Regular cardiac myocyte (primary cell): ENCODE data around the gene TENT4B. TPM values are rescaled to one million over a fixed set of nuclear protein-coding genes. Genes with fewer than 3 reads are reported as not detected.

Source experiments
- total RNA-seq: library from RNA; depleted of rRNA; stranded (reverse); fragments of >200 nt; gene quantifications from 2 replicates; pipeline ENCODE4 v1.2.3, GENCODE V29; 2014

The TENT4B gene
- total RNA-seq = 11.8 and 14.6 TPM in 2 replicates

DNA sequence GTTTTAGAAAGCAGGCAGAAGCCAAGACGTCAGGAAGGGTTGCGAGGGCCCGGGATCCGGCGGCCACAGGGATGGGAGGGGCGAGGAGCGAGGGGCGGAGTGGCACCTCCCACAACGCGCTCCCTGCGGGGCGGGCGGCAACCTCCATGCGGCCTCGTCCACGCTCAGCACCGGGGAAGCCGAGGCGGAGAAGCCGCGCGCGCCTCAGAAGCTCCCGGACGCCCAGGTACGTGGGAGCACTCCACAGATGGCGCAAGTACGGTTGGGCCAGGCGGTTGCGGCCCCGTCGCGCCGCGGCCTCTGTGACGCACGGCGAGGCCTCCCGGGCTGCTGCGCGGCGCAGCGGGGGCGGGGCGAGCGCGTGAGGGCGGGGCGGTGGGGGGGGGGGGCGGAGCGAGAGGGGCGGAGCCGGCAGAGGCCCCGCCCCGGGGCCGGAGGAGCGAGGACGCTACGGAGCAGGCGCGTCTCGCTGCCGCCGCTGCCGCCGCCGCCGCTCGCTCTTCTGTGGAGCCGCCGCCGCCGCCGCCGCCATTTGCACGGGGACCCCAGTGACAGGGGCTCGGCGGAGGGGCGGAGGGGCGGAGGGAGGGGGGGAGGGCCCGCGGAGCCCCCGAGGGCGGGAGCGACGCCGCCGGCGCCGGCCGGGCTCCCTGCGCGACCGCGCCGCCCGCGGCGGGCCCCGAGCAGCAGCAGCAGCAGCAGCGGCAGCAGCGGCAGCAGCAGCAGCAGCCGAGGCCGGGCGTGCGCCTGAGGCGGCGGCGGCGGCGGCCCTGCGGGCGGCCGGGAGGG, at the start of gene TENT4B:
Gene TENT4B, plus strand, starts transcription at position 500 of the 789 bp plus-strand sequence. CDS start 316 bp downstream, outside the sequence.

GRCh38 chr16:50266337-50267091, 113.4 kb downstream of the TENT4B start, which contains the start of gene ADCY7:
Gene ADCY7 (plus strand): TSS chr16:50266551. CDS start chr16:50288180, 21,629 bp downstream.

Other genes with a start within 250 kb of the TENT4B start
- gene CNEP1R1, start 128.1 kb upstream of the TENT4B start, total RNA-seq = 36.9 and 41.8 TPM in 2 replicates
- 22.0 and 48.3 TPM in 2 replicates for gene HEATR3, start 87.3 kb upstream of the TENT4B start, total RNA-seq
- 60.6 and 93.7 TPM in 2 replicates for gene ADCY7, start 113.2 kb downstream of the TENT4B start, total RNA-seq
- gene BRD7, start 215.7 kb downstream of the TENT4B start, total RNA-seq = 23.4 and 41.0 TPM in 2 replicates